ENCODE data around the gene MYL5. TPM values are rescaled to one million over a fixed set of nuclear protein-coding genes. Genes with fewer than 3 reads are reported as not detected.

The MYL5 gene
- total and polyA plus RNA-seq, 2 of the 13 experiments (the other 11 are each of a cell fraction or from before 2014, with no cell fraction given) = 6.5 to 16.0 TPM

DNA sequence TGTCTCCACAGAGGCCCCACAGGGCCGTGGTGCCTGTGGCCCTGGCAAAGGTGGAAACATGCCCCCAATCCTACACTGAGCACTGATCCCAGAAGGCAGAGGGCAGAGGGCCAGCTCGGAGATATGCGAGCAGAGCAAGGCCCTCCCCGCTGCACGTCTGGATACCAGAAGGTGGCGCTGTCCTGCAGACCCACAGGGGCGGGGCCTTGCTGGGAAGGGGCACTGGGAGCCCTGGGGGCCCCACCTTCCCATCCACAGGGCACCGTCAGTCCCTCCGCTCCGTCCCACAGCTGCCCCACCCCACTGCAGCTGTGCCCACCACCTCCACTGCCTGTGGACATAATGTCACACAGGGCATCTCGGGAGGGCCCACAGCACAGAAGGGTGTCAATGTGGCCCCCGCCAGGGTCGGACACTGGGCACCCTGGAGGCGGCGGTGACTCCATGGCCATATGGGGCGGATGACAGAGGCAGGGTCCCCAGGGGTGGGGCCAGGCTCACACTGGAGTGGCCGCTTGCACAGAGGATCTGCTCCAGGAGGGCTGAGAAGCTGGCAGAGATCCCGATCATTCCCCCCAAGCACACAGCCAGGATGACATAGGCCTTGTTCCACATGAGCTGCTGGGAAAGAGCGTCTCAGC lies 9.8 kb downstream of the MYL5 start (continued):
- TF ChIP-seq ZNF710 (CRISPR knock-in tag; IDR thresholded peaks at IDR 0.05; ENCODE audit: borderline replicate concordance) = no peak
- TF ChIP-seq AGO1 (IDR thresholded peaks at IDR 0.05; ENCODE audit: low read depth, low read length, poor library complexity, severe bottlenecking) = peak; percentile 60
- peak; percentile 56 for TF ChIP-seq RAD21 (CRISPR knock-in tag; IDR thresholded peaks at IDR 0.05)
- TF ChIP-seq ZNF770 (CRISPR knock-in tag; IDR thresholded peaks at IDR 0.05) = no peak
- TF ChIP-seq ZNF510 (CRISPR knock-in tag; IDR thresholded peaks at IDR 0.05; ENCODE audit: low read depth) = no peak
- TF ChIP-seq GABPA (IDR thresholded peaks at IDR 0.05; ENCODE audit: low read depth, low read length) = no peak
- no peak for TF ChIP-seq GABPA (CRISPR knock-in tag; IDR thresholded peaks at IDR 0.05; ENCODE audit: low read depth)
- no peak for TF ChIP-seq NONO (IDR thresholded peaks at IDR 0.05)
- TF ChIP-seq NONO (CRISPR knock-in tag; conservative IDR thresholded peaks at IDR 0.05) = 0 out of 2 replicates have a peak, but pooled peaks have one; percentile 48
- TF ChIP-seq, protein P1, sequence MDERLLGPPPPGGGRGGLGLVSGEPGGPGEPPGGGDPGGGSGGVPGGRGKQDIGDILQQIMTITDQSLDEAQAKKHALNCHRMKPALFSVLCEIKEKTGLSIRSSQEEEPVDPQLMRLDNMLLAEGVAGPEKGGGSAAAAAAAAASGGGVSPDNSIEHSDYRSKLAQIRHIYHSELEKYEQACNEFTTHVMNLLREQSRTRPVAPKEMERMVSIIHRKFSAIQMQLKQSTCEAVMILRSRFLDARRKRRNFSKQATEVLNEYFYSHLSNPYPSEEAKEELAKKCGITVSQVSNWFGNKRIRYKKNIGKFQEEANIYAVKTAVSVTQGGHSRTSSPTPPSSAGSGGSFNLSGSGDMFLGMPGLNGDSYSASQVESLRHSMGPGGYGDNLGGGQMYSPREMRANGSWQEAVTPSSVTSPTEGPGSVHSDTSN (CRISPR knock-in tag; IDR thresholded peaks at IDR 0.05) = 0 out of 2 replicates have a peak, but pooled peaks have one; percentile 12
- no peak for TF ChIP-seq BCL3 (CRISPR knock-in tag; IDR thresholded peaks at IDR 0.05)
- no peak for TF ChIP-seq RORA (CRISPR knock-in tag; IDR thresholded peaks at IDR 0.05)
- TF ChIP-seq, protein P2, sequence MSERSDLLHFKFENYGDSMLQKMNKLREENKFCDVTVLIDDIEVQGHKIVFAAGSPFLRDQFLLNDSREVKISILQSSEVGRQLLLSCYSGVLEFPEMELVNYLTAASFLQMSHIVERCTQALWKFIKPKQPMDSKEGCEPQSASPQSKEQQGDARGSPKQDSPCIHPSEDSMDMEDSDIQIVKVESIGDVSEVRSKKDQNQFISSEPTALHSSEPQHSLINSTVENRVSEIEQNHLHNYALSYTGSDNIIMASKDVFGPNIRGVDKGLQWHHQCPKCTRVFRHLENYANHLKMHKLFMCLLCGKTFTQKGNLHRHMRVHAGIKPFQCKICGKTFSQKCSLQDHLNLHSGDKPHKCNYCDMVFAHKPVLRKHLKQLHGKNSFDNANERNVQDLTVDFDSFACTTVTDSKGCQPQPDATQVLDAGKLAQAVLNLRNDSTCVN (CRISPR knock-in tag; IDR thresholded peaks at IDR 0.05; ENCODE audit: borderline replicate concordance) = peak; percentile 60; the same call in 1 of the 2 replicates
- no peak for TF ChIP-seq JUN (CRISPR knock-in tag; IDR thresholded peaks at IDR 0.05)
- TF ChIP-seq BCL6 (CRISPR knock-in tag; IDR thresholded peaks at IDR 0.05) = no peak
- no peak for TF ChIP-seq TBP (CRISPR knock-in tag; IDR thresholded peaks at IDR 0.05)
- TF ChIP-seq NR2F6 (IDR thresholded peaks at IDR 0.05) = no peak
- TF ChIP-seq NR2F6 (CRISPR knock-in tag; IDR thresholded peaks at IDR 0.05) = peak; percentile 51; the same call in 1 of the 2 replicates
- TF ChIP-seq, protein P3, sequence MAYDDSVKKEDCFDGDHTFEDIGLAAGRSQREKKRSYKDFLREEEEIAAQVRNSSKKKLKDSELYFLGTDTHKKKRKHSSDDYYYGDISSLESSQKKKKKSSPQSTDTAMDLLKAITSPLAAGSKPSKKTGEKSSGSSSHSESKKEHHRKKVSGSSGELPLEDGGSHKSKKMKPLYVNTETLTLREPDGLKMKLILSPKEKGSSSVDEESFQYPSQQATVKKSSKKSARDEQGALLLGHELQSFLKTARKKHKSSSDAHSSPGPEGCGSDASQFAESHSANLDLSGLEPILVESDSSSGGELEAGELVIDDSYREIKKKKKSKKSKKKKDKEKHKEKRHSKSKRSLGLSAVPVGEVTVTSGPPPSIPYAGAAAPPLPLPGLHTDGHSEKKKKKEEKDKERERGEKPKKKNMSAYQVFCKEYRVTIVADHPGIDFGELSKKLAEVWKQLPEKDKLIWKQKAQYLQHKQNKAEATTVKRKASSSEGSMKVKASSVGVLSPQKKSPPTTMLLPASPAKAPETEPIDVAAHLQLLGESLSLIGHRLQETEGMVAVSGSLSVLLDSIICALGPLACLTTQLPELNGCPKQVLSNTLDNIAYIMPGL (CRISPR knock-in tag; IDR thresholded peaks at IDR 0.05; ENCODE audit: borderline replicate concordance in 1 of 2, low read depth in 1 of 2) = peak; percentile 79 to 91
- TF ChIP-seq MXD3 (CRISPR knock-in tag; IDR thresholded peaks at IDR 0.05) = no peak
